ENCODE data around the gene TOMM22.
A peak's percentile ranks its signal among the peaks of the same experiment; 100 is the strongest.

The TOMM22 gene

GRCh38 chr22:38725900-38726655 is 44.3 kb downstream of the TOMM22 start:
- no peak overlapping the region; a peak in 1 of 22 replicates for H3K9ac ChIP-seq
- no peaks in the 10 kb centered on the region for H3K9me3 ChIP-seq (replicated peaks in 1 of 11)
- H4K20me1 ChIP-seq, result peaks cover 18 to 80% (median 53%) of the 10 kb centered on the region in 11 experiments; a peak in 20 of 22 replicates
- peak overlapping the region in 9 of 11 experiments; percentile 54 to 93 (median 81); a peak in 18 of 22 replicates for H3K4me2 ChIP-seq
- peaks cover 5 to 54% (median 45%) of the 10 kb centered on the region in 10 experiments; a peak in 19 of 20 replicates for H3K4me1 ChIP-seq
- no peak overlapping the region for H3K4me3 ChIP-seq
- H3K27me3 ChIP-seq, result no peaks in the 10 kb centered on the region
- peak overlapping the region in 3 of 11 experiments; percentile 58 to 71 (median 68); a peak in 2 of 22 replicates for H3K27ac ChIP-seq
- TF ChIP-seq Cebpa-rat (IDR thresholded peaks at IDR 0.05), result no peak
- peaks cover 94 to 100% (median 98%) of the 10 kb centered on the region in 11 experiments for H3K36me3 ChIP-seq

- Histone ChIP-seq H3K4me2 (peak overlapping the region; percentile 22 to 93 (median 81); a peak in 20 of 22 replicates), H3K27ac (peak overlapping the region in 9 of 11 experiments; percentile 4 to 71 (median 54); a peak in 16 of 22 replicates), H4K20me1 (peaks cover 21 to 90% (median 57%) of the 10 kb centered on the region in 11 experiments; a peak in 20 of 22 replicates), H3K36me3 (peaks cover 93 to 100% (median 98%) of the 10 kb centered on the region in 11 experiments), H3K4me3 (peak overlapping the region in 1 of 10 experiments; percentile 36; a peak in 2 of 20 replicates), H3K9ac (peak overlapping the region in 7 of 11 experiments; percentile 6 to 58 (median 33); a peak in 12 of 22 replicates), H3K4me1 (peaks cover 5 to 54% (median 45%) of the 10 kb centered on the region in 10 experiments; a peak in 19 of 20 replicates), H3K27me3 (no peaks in the 10 kb centered on the region), H3K9me3 (replicated peaks in 1 of 11) (no peaks in the 10 kb centered on the region)
- no peak for TF ChIP-seq Cebpa-rat (IDR thresholded peaks at IDR 0.05)
These were observed 45.4 kb downstream of the TOMM22 start for GRCh38 chr22:38727123-38727522.

GRCh38 chr22:38727530-38728451 is 46.0 kb downstream of the TOMM22 start:
- TF ChIP-seq Cebpa-rat (IDR thresholded peaks at IDR 0.05), result no peak
- H3K4me1 ChIP-seq, result peaks cover 5 to 54% (median 45%) of the 10 kb centered on the region in 10 experiments; a peak in 19 of 20 replicates
- H3K27me3 ChIP-seq, result no peaks in the 10 kb centered on the region
- H3K27ac ChIP-seq, result peak overlapping the region in 8 of 11 experiments; percentile 4 to 71 (median 38); a peak in 12 of 22 replicates
- H3K9me3 ChIP-seq (replicated peaks in 1 of 11), result no peaks in the 10 kb centered on the region
- H3K36me3 ChIP-seq, result peaks cover 86 to 100% (median 98%) of the 10 kb centered on the region in 11 experiments
- peak overlapping the region in 6 of 11 experiments; percentile 6 to 58 (median 42); a peak in 10 of 22 replicates for H3K9ac ChIP-seq
- peak overlapping the region in 1 of 10 experiments; percentile 36; a peak in 1 of 20 replicates for H3K4me3 ChIP-seq
- peak overlapping the region; percentile 22 to 93 (median 81); a peak in 18 of 22 replicates for H3K4me2 ChIP-seq
- H4K20me1 ChIP-seq, result peaks cover 27 to 94% (median 64%) of the 10 kb centered on the region in 11 experiments; a peak in 21 of 22 replicates

- Histone ChIP-seq H3K27me3 (no peaks in the 10 kb centered on the region), H3K4me1 (peaks cover 9 to 65% (median 52%) of the 10 kb centered on the region in 10 experiments; a peak in 19 of 20 replicates), H3K27ac (peak overlapping the region in 2 of 11 experiments; percentile 0 to 28; a peak in 1 of 22 replicates), H3K4me2 (peak overlapping the region in 10 of 11 experiments; percentile 1 to 93 (median 81); a peak in 19 of 22 replicates), H3K9ac (peak overlapping the region in 6 of 11 experiments; percentile 1 to 31 (median 11); a peak in 6 of 22 replicates), H3K36me3 (peaks cover 82 to 100% (median 97%) of the 10 kb centered on the region in 11 experiments), H3K4me3 (no peak overlapping the region), H4K20me1 (peaks cover 37 to 97% (median 76%) of the 10 kb centered on the region in 11 experiments; a peak in 21 of 22 replicates), H3K9me3 (replicated peaks in 1 of 11) (no peaks in the 10 kb centered on the region)
- no peak for TF ChIP-seq Cebpa-rat (IDR thresholded peaks at IDR 0.05)
These were observed 47.4 kb downstream of the TOMM22 start for GRCh38 chr22:38728871-38729796.

GRCh38 chr22:38729946-38730345 is 48.2 kb downstream of the TOMM22 start:
- Histone ChIP-seq H3K9me3 (replicated peaks in 1 of 11) (no peaks in the 10 kb centered on the region), H3K9ac (peak overlapping the region in 3 of 11 experiments; percentile 1 to 41 (median 33); a peak in 3 of 22 replicates), H3K4me2 (no peak overlapping the region; a peak in 1 of 22 replicates), H3K36me3 (peaks cover 82 to 100% (median 97%) of the 10 kb centered on the region in 11 experiments), H3K4me1 (peaks cover 9 to 73% (median 60%) of the 10 kb centered on the region in 10 experiments; a peak in 19 of 20 replicates), H4K20me1 (peaks cover 44 to 100% (median 84%) of the 10 kb centered on the region in 11 experiments; a peak in 21 of 22 replicates), H3K27ac (no peak overlapping the region; a peak in 1 of 22 replicates), H3K4me3 (no peak overlapping the region), H3K27me3 (no peaks in the 10 kb centered on the region)
- TF ChIP-seq Cebpa-rat (IDR thresholded peaks at IDR 0.05), result no peak

GRCh38 chr22:38730411-38730871 is 48.7 kb downstream of the TOMM22 start:
- H3K9me3 ChIP-seq (replicated peaks in 1 of 11), result no peaks in the 10 kb centered on the region
- no peak for TF ChIP-seq Cebpa-rat (IDR thresholded peaks at IDR 0.05)

GRCh38 chr22:38731703-38732161 is 50.0 kb downstream of the TOMM22 start:
- no peak for TF ChIP-seq Cebpa-rat (IDR thresholded peaks at IDR 0.05)
- peaks cover 83 to 100% (median 98%) of the 10 kb centered on the region in 11 experiments for H3K36me3 ChIP-seq
- peak overlapping the region in 1 of 11 experiments; percentile 1; a peak in 1 of 22 replicates for H3K27ac ChIP-seq
- H3K4me1 ChIP-seq, result peaks cover 23 to 77% (median 66%) of the 10 kb centered on the region in 10 experiments
- peaks cover 62 to 100% (median 94%) of the 10 kb centered on the region in 11 experiments; a peak in 21 of 22 replicates for H4K20me1 ChIP-seq
- no peak overlapping the region for H3K4me2 ChIP-seq
- no peaks in the 10 kb centered on the region for H3K9me3 ChIP-seq (replicated peaks in 1 of 11)
- H3K4me3 ChIP-seq, result no peak overlapping the region
- H3K27me3 ChIP-seq, result no peaks in the 10 kb centered on the region
- H3K9ac ChIP-seq, result peak overlapping the region in 3 of 11 experiments; percentile 17 to 31 (median 22); a peak in 3 of 22 replicates

More at GRCh38 chr22:38730411-38730871, 48.7 kb downstream of the TOMM22 start:
- Histone ChIP-seq H3K4me3 (no peak overlapping the region), H3K36me3 (peaks cover 83 to 100% (median 98%) of the 10 kb centered on the region in 11 experiments), H3K4me1 (peaks cover 10 to 77% (median 63%) of the 10 kb centered on the region in 10 experiments; a peak in 19 of 20 replicates), H3K27ac (no peak overlapping the region; a peak in 1 of 22 replicates), H3K27me3 (no peaks in the 10 kb centered on the region), H3K9ac (peak overlapping the region in 3 of 11 experiments; percentile 1 to 41 (median 33); a peak in 2 of 22 replicates), H3K4me2 (no peak overlapping the region), H4K20me1 (peaks cover 49 to 100% (median 88%) of the 10 kb centered on the region in 11 experiments; a peak in 21 of 22 replicates)
